GM19372 (cell line): ENCODE measurements around the gene PLCD4.

Experiments used
- ATAC-seq: cut with Tn5 transposase; IDR thresholded peaks from one replicate; pipeline ENCODE4 v1.9.1; 2021; ENCODE audit warnings: mild to moderate bottlenecking, low read depth, moderate library complexity; ENCODE audit not compliant: unreplicated experiment

Gene PLCD4

DNA sequence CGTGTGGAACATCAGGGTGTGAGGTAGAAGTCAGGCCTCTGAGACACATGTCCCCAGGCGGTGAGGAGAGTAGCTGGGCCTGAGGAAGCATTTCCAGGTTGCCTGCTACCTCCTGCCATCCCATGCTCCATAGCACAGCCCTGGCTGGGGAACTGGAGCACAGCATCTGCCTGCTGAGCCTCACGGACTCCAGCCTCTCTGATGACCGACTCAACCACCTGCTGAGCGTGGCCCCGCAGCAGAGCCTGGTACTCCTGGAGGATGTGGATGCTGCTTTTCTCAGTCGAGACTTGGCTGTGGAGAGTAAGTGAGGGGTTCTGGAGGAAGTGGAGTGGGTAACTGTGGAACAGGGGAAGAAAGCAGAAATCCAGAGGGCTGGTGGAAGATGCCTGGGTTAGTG lies 54.7 kb downstream of the PLCD4 start:
- no peak for ATAC-seq

DNA sequence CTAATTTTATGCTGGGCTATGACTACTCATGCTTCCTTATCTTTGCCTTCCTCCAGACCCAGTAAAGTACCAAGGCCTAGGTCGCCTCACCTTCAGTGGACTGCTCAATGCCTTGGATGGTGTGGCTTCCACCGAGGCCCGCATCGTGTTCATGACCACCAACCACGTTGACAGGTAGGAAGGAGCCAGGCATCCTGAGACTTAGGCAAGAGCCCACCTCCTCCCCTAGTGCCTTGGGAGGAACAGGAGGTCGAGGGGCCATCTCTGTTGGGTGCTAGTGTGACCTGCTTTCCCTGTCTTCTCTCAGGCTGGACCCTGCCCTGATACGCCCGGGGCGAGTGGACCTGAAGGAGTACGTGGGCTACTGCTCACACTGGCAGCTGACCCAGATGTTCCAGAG lies 55.1 kb downstream of the PLCD4 start:
- ATAC-seq = no peak

DNA sequence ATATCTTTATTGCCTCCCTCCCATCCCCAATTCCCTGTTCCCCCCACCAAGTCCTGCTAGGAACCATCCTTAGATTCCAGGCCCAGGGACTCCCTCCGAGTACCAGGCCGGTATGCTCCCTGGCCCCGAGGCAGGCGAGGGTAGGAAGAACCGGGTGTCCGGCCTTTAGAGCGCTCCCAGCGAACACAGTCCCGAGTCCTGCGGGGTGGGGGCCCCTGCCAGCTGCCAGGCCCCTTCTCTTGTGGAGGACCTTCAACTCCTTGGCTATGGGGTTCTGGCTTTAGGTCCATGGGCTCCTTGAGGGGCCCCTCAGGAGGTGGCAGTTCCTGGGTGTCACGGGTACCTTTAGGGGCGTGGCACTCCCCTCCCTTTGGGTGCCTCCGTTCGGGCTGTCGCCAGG lies 56.2 kb downstream of the PLCD4 start:
- ATAC-seq = no peak

DNA sequence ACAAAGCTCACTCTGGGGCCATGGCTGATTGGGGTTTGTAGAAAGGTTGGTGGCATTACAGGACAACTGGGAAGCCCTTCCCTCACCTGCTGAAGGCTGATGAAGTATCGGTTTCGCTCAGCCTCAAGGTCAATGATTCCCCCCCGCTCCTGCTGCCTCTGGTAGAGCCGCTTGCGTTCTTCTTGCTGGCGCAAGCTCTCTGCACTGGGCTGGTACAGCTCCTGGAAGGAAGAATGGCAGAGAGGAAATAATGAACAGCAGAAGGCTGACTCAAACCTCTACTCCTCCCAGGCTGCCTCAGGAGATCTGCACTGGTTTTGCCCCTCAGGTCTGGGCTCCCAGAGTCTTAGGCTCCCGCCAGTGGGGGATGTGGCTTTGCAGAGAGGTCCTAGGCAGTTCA lies 57.0 kb downstream of the PLCD4 start:
- no peak for ATAC-seq

DNA sequence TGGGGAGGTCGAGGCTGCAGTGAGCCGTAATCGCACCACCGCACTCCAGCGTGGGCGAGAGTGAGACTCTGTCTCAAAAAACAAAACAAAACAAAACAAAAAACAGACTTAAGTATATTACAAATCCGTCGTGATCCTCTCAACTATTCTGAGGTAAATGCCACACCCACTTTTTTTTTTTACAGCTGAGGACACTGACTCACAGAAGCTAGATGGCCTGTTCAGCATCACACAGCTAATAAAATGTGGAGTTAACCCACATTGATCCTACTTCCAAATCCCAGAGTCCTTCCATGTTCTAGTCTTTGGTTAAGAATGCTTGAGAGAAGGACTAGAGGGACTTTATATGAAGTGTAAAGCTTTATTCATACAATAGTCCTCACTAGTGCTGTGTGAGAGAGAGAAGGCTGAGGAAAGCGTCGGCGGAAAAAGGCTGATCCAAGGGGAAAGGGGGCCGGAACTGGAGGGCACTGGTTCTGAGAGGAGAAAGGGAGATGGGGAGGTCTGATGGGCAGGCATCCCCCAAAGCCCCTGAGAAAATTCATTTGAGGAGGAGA lies 63.5 kb downstream of the PLCD4 start:
- no peak for ATAC-seq

DNA sequence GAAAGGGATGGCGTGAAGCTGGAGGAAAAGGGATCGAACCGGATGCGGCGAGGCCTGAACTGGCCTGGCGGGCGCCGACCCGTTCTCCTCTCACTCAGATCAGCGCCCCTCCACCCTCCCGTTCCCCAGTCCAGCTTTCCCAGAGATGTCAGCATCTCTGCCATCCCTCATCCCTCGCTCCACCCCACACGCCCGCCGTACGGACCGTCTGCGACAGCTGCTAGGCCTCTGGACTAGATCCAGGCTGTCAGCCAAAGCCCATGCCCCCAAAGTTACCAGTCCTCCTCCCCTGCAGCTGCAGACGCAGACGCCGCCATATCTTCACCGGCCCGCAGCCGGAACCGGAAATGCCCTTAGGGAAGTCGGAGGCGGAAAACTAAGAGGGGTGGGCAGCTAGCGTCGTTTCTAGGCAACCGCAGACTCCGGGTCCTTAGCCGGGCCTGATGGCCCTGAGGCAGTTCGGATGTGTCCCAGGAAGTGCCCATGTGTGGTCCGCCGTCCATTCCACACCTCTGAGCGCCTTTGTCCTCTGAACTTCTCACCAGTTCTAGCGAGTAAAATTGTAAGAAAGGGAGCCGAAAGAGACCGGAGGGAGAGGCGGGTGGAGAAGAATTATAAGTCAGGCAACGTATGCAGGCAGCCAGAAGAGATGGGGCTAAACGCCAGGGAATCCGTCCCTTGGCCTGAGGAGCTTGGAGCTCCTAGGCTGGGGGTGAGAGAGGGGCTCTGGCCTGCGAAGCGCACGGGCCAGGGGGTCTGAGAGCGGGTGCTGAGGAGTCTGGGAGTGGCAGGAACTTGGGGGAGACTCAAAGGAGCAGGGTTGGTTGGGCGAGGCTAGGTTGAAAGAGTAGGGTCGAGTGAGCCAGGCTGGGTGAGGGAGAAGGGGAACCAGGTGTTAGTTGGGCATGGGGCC lies 64.2 kb downstream of the PLCD4 start, which contains the start of the genes RNF25 and STK36:
RNF25 (minus strand) TSS at position 349 of the 913 bp plus-strand sequence; CDS start at position 317, 32 bp downstream.
STK36 (plus strand) TSS at position 433 of the 913 bp plus-strand sequence. CDS start 744 bp downstream, outside the sequence.
- peak; percentile 100 for ATAC-seq

DNA sequence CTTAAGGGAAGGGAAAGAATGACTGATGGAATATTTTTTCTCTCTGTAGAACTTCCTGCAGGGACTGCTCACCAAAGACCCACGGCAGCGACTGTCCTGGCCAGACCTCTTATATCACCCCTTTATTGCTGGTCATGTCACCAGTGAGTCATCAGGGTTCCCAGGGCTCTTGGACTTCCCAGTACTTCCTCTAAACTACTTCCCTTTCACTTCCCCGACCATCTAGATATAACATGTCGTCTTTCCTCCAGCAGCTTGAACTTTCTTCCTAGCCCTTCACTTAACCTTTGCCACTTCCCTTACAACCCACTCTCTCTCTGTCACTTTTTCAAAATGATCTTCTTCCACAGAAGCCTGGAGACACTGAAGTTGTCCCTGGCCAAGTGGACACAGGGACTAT lies 71.4 kb downstream of the PLCD4 start:
- no peak for ATAC-seq

DNA sequence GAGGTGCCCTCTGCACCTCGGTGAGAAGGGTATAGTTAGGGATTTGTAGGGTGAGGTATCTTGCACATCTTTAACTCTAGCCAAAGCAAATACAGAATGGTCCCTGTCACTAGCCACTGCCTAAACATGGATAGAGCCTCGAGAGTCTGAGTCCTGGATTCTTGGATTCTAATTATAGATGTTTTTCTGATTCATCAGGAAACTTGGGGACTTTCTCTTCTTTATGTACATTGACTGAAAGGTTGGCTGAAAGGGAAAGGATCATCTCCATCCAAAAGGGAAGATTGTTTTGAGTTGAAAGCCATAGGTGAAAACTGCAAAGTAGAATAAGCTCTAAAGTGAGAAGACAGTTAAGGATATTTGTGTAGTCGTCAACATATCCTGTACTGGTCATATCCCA lies 72.4 kb downstream of the PLCD4 start:
- ATAC-seq = no peak
